Measurements from ENCODE around the gene BID. TPM values are rescaled to one million over a fixed set of nuclear protein-coding genes. Genes with fewer than 3 reads are reported as not detected.

The BID gene
- polyA plus RNA-seq, 1 donor from 2014 or later: 88.6 TPM

DNA sequence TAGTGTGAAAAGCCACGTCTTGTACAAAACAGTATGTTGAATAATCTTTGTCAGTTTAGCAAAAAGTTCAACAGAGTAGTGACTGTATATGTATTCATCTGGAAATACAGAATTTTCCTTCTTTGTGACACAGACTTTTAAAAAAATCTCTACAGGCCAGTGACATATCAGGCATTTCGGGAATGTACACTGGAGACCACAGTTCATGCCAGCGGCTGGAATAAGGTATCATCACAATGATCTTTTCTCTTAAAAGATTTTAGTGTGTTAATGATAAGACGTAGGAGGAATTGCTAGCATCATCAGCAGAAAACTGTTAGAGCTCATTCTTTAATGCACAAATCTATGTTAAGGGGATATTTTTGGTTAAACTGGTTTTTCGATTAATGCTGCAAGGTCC lies 78.3 kb downstream of the BID start:
- H3K27ac ChIP-seq (ENCODE audit: low read length): no peak overlapping the region
- H3K9me3 ChIP-seq (ENCODE audit: low read length): no peaks in the 10 kb centered on the region
- H3K4me3 ChIP-seq (ENCODE audit: low read length): no peak overlapping the region
- H3K9ac ChIP-seq (ENCODE audit: low read length): no peak overlapping the region
- no peaks in the 10 kb centered on the region for H3K36me3 ChIP-seq (ENCODE audit: insufficient read depth, low read length)
- no peaks in the 10 kb centered on the region for H3F3A ChIP-seq (ENCODE audit: insufficient read depth, low read length, poor library complexity, severe bottlenecking)
- H3K27me3 ChIP-seq (ENCODE audit: insufficient read depth, low read depth, low read length): no peaks in the 10 kb centered on the region
- no peaks in the 10 kb centered on the region for H3K79me2 ChIP-seq (replicated peaks; ENCODE audit: insufficient read depth, low read length)
- no peak overlapping the region for H3K4me2 ChIP-seq (ENCODE audit: low read length)
- TF ChIP-seq POLR2AphosphoS5 (IDR thresholded peaks at IDR 0.05): no peak
- no peak for TF ChIP-seq EZH2 (IDR thresholded peaks at IDR 0.05; ENCODE audit: borderline replicate concordance, insufficient read depth, low read length, poor library complexity, severe bottlenecking)
- TF ChIP-seq TAF1 (IDR thresholded peaks at IDR 0.05; ENCODE audit: low read depth): no peak
- TF ChIP-seq EP300 (conservative IDR thresholded peaks at IDR 0.05; ENCODE audit: poor library complexity, severe bottlenecking): no peak
- TF ChIP-seq, protein P1, sequence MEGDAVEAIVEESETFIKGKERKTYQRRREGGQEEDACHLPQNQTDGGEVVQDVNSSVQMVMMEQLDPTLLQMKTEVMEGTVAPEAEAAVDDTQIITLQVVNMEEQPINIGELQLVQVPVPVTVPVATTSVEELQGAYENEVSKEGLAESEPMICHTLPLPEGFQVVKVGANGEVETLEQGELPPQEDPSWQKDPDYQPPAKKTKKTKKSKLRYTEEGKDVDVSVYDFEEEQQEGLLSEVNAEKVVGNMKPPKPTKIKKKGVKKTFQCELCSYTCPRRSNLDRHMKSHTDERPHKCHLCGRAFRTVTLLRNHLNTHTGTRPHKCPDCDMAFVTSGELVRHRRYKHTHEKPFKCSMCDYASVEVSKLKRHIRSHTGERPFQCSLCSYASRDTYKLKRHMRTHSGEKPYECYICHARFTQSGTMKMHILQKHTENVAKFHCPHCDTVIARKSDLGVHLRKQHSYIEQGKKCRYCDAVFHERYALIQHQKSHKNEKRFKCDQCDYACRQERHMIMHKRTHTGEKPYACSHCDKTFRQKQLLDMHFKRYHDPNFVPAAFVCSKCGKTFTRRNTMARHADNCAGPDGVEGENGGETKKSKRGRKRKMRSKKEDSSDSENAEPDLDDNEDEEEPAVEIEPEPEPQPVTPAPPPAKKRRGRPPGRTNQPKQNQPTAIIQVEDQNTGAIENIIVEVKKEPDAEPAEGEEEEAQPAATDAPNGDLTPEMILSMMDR (IDR thresholded peaks at IDR 0.05; ENCODE audit: poor library complexity, severe bottlenecking): no peak
- TF ChIP-seq REST (IDR thresholded peaks at IDR 0.05; ENCODE audit: borderline replicate concordance): no peak
- no peak for TF ChIP-seq SMC3 (conservative IDR thresholded peaks at IDR 0.05; ENCODE audit: poor library complexity)
- no peak for TF ChIP-seq RAD21 (conservative IDR thresholded peaks at IDR 0.05)
- H2AFZ ChIP-seq (ENCODE audit: low read depth, low read length): no peak overlapping the region
- no peaks in the 10 kb centered on the region for H3K9me2 ChIP-seq (ENCODE audit: insufficient read depth, low read length)
- H4K20me1 ChIP-seq (ENCODE audit: insufficient read depth): no peaks in the 10 kb centered on the region

DNA sequence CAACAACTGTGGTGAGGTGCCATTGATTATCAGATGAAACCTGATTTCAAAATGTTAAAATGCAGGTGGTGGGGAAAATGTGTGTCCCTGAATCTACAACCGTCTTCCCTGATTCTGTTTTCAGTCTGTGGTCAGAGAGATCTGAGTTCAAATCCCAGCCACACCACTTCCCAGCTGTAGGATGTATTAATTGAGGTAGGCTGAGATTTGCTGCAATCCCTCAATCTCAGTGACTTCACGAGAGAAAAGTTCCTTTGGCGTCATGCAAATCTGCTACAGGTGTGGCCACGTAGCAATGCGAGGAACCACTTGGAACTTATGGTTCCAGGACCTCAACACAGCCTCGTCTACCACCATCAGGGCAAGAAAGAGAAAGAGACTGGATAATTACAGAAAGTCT lies 79.5 kb downstream of the BID start:
- TF ChIP-seq SMC3 (conservative IDR thresholded peaks at IDR 0.05; ENCODE audit: poor library complexity) (no peak), MXI1 (conservative IDR thresholded peaks at IDR 0.05; ENCODE audit: poor library complexity, severe bottlenecking) (no peak), EP300 (conservative IDR thresholded peaks at IDR 0.05; ENCODE audit: poor library complexity, severe bottlenecking) (no peak), TAF1 (IDR thresholded peaks at IDR 0.05; ENCODE audit: low read depth) (no peak), EZH2 (IDR thresholded peaks at IDR 0.05; ENCODE audit: borderline replicate concordance, insufficient read depth, low read length, poor library complexity, severe bottlenecking) (no peak), RAD21 (conservative IDR thresholded peaks at IDR 0.05) (no peak)

More for the DNA sequence above, 79.5 kb downstream of the BID start:
- no peaks in the 10 kb centered on the region for H3K79me2 ChIP-seq (replicated peaks; ENCODE audit: insufficient read depth, low read length)
- H3F3A ChIP-seq (ENCODE audit: insufficient read depth, low read length, poor library complexity, severe bottlenecking): no peaks in the 10 kb centered on the region
- no peaks in the 10 kb centered on the region for H3K9me2 ChIP-seq (ENCODE audit: insufficient read depth, low read length)
- H3K9ac ChIP-seq (ENCODE audit: low read length): no peak overlapping the region
- H3K4me2 ChIP-seq (ENCODE audit: low read length): no peak overlapping the region
- no peak overlapping the region for H3K4me3 ChIP-seq (ENCODE audit: low read length)
- H3K36me3 ChIP-seq (ENCODE audit: insufficient read depth, low read length): no peaks in the 10 kb centered on the region
- H4K20me1 ChIP-seq (ENCODE audit: insufficient read depth): no peaks in the 10 kb centered on the region
- H3K27ac ChIP-seq (ENCODE audit: low read length): no peak overlapping the region
- H3K9me3 ChIP-seq (ENCODE audit: low read length): no peaks in the 10 kb centered on the region
- H2AFZ ChIP-seq (ENCODE audit: low read depth, low read length): no peak overlapping the region
- no peaks in the 10 kb centered on the region for H3K27me3 ChIP-seq (ENCODE audit: insufficient read depth, low read depth, low read length)

All from neural cell (in vitro differentiated cells).